Epithelial cell of esophagus (primary cell): Measurements from ENCODE around the gene SUPT3H.

Experiments
- DNase-seq: peaks from one replicate; pipeline ENCODE4 v3.0.0; 2010; ENCODE audit warnings: low read depth
- H3K4me3 ChIP-seq: 2 replicates; pipeline ENCODE4 v1.5.1; 2011; ENCODE audit warnings: mild to moderate bottlenecking, low read length, control low read depth
- CTCF ChIP-seq: IDR thresholded peaks from 2 replicates; pipeline ENCODE4 v1.5.1; 2011; ENCODE audit warnings: low read depth, mild to moderate bottlenecking, low read length, control low read depth, inconsistent platforms; ENCODE audit not compliant: insufficient read depth; ENCODE audit errors: missing control alignments

SUPT3H gene

GRCh38 chr6:45328523-45328922 lies 49.2 kb downstream of the SUPT3H start:
- TF ChIP-seq CTCF = no peak
- H3K4me3 ChIP-seq = no peak overlapping the region
- DNase-seq = no peak

DNA sequence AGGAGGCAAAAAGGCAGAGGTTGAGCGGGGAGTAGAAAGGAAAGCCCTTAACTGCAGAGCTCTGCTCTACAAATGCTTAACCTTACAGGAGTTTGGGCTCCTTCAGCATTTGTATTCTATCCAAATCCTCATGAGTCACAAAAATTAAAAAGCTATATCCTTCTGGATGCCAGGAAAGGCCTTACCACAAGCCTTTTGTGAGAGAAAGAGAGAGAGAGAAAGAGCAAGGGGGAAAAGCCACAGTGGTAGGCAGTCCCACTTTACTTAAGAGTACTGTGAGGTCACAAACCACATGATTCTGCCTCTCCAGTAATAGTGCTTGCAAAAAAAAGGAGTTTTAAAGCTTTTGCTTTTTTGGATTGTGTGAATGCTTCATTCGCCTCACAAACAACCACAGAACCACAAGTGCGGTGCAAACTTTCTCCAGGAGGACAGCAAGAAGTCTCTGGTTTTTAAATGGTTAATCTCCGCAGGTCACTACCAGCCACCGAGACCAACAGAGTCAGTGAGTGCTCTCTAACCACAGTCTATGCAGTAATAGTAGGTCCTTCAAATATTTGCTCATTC lies 49.7 kb downstream of the SUPT3H start, which contains the start of gene RUNX2:
Gene RUNX2 (plus strand): TSS at position 375 of the 567 bp plus-strand sequence. CDS start 397 bp downstream, outside the sequence.
- H3K4me3 ChIP-seq = no peak within 1 kb of the TSS
- TF ChIP-seq CTCF = no peak
- peak; percentile 13 for DNase-seq

GRCh38 chr6:45326698-45327417 lies 50.9 kb downstream of the SUPT3H start:
- no peak overlapping the region for H3K4me3 ChIP-seq
- TF ChIP-seq CTCF = no peak
- peak; percentile 10 for DNase-seq

DNA sequence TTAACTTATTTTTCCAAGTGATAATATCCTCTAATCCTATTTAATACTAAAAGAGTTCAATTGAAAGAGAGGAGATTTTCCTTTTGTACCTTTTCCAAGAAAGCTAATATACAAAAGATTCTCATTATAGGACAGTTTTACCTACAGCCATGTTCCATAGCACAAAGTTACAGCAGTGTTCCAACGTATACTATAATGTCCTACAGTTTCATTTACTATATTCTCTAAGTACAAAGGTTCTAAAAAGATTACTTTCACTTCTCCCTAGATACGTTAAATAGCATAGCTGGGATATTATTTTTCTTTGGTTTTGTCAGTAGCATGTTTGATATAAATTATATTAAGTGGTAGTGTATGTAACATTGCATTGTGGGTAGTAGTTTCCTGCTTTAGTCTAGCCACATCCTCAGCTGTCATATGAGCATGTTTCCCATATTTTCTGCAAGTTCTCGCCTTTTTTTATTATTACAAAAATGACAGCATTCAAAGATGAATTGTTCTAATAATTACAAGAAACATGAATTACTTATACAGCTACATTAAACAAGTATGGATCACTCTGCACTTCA lies 54.0 kb downstream of the SUPT3H start:
- no peak overlapping the region for H3K4me3 ChIP-seq
- DNase-seq = no peak
- TF ChIP-seq CTCF = no peak

- TF ChIP-seq CTCF = no peak
- no peak for DNase-seq
Measured at GRCh38 chr6:45320349-45320748, 57.4 kb downstream of the SUPT3H start.

DNA sequence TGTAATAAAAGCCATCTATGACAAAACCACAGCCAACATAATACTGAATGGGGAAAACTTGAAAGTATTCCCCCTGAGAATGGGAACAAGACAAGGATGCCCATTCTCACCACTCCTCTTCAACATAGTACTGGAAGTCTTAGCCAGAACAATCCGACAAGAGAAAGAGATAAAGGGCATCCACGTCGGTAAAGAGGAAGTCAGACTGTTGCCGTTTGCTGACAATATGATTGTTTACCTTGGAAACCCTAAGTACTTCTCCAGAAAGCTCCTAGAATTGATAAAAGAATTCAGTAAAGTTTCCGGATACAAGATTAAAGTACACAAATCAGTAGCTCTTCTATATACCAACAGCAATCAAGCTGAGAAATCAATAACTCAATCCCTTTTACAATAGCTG lies 63.6 kb downstream of the SUPT3H start:
- no peak for TF ChIP-seq CTCF
- H3K4me3 ChIP-seq = no peak overlapping the region
- DNase-seq = no peak

More at GRCh38 chr6:45320349-45320748, 57.4 kb downstream of the SUPT3H start:
- H3K4me3 ChIP-seq = no peak overlapping the region
